ENCODE data around the gene LIPE. TPM values are rescaled to one million over a fixed set of nuclear protein-coding genes. Genes with fewer than 3 reads are reported as not detected.

LIPE gene
- total RNA-seq, 1 experiment from 2014 or later: 10.2 TPM

- TF ChIP-seq, protein P1, sequence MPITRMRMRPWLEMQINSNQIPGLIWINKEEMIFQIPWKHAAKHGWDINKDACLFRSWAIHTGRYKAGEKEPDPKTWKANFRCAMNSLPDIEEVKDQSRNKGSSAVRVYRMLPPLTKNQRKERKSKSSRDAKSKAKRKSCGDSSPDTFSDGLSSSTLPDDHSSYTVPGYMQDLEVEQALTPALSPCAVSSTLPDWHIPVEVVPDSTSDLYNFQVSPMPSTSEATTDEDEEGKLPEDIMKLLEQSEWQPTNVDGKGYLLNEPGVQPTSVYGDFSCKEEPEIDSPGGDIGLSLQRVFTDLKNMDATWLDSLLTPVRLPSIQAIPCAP (CRISPR knock-in tag; IDR thresholded peaks at IDR 0.05): no peak
- TF ChIP-seq MXD4 (CRISPR knock-in tag; IDR thresholded peaks at IDR 0.05; ENCODE audit: borderline replicate concordance) (no peak), MYBL2 (CRISPR knock-in tag; IDR thresholded peaks at IDR 0.05) (peak; percentile 41; the same call in 1 of the 2 replicates), ZNF425 (CRISPR knock-in tag; conservative IDR thresholded peaks at IDR 0.05) (no peak), NFYB (CRISPR knock-in tag; conservative IDR thresholded peaks at IDR 0.05; ENCODE audit: low read depth) (peak; percentile 97), TCF7 (CRISPR knock-in tag; IDR thresholded peaks at IDR 0.05; ENCODE audit: low read depth) (no peak), ZNF232 (CRISPR knock-in tag; IDR thresholded peaks at IDR 0.05) (peak; percentile 70; the same call in 1 of the 2 replicates), HMGXB4 (CRISPR knock-in tag; IDR thresholded peaks at IDR 0.05) (peak; percentile 56; the same call in 1 of the 2 replicates), SP1 (CRISPR knock-in tag; conservative IDR thresholded peaks at IDR 0.05) (peak; percentile 92), ZNF281 (CRISPR knock-in tag; IDR thresholded peaks at IDR 0.05) (no peak), FOXP4 (CRISPR knock-in tag; IDR thresholded peaks at IDR 0.05) (peak; percentile 23; the same call in 1 of the 2 replicates), TP53 (CRISPR knock-in tag; IDR thresholded peaks at IDR 0.05) (no peak), ZNF317 (CRISPR knock-in tag; IDR thresholded peaks at IDR 0.05; ENCODE audit: borderline replicate concordance, low read depth) (no peak), ETV6 (CRISPR knock-in tag; IDR thresholded peaks at IDR 0.05) (peak; percentile 56; the same call in 1 of the 2 replicates), ELF4 (CRISPR knock-in tag; IDR thresholded peaks at IDR 0.05; ENCODE audit: low read depth) (no peak), GTF2I (CRISPR knock-in tag; conservative IDR thresholded peaks at IDR 0.05) (no peak), CREM (CRISPR knock-in tag; IDR thresholded peaks at IDR 0.05) (peak; percentile 73; the same call in 1 of the 2 replicates), ESRRA (CRISPR knock-in tag; IDR thresholded peaks at IDR 0.05; ENCODE audit: borderline replicate concordance) (no peak), NFATC4 (CRISPR knock-in tag; IDR thresholded peaks at IDR 0.05) (no peak)
- TF ChIP-seq, protein P2, sequence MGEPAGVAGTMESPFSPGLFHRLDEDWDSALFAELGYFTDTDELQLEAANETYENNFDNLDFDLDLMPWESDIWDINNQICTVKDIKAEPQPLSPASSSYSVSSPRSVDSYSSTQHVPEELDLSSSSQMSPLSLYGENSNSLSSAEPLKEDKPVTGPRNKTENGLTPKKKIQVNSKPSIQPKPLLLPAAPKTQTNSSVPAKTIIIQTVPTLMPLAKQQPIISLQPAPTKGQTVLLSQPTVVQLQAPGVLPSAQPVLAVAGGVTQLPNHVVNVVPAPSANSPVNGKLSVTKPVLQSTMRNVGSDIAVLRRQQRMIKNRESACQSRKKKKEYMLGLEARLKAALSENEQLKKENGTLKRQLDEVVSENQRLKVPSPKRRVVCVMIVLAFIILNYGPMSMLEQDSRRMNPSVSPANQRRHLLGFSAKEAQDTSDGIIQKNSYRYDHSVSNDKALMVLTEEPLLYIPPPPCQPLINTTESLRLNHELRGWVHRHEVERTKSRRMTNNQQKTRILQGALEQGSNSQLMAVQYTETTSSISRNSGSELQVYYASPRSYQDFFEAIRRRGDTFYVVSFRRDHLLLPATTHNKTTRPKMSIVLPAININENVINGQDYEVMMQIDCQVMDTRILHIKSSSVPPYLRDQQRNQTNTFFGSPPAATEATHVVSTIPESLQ (CRISPR knock-in tag; IDR thresholded peaks at IDR 0.05): no peak
- TF ChIP-seq, protein P3, sequence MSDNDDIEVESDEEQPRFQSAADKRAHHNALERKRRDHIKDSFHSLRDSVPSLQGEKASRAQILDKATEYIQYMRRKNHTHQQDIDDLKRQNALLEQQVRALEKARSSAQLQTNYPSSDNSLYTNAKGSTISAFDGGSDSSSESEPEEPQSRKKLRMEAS (CRISPR knock-in tag; IDR thresholded peaks at IDR 0.05): peak; percentile 67
- TF ChIP-seq, protein P4, sequence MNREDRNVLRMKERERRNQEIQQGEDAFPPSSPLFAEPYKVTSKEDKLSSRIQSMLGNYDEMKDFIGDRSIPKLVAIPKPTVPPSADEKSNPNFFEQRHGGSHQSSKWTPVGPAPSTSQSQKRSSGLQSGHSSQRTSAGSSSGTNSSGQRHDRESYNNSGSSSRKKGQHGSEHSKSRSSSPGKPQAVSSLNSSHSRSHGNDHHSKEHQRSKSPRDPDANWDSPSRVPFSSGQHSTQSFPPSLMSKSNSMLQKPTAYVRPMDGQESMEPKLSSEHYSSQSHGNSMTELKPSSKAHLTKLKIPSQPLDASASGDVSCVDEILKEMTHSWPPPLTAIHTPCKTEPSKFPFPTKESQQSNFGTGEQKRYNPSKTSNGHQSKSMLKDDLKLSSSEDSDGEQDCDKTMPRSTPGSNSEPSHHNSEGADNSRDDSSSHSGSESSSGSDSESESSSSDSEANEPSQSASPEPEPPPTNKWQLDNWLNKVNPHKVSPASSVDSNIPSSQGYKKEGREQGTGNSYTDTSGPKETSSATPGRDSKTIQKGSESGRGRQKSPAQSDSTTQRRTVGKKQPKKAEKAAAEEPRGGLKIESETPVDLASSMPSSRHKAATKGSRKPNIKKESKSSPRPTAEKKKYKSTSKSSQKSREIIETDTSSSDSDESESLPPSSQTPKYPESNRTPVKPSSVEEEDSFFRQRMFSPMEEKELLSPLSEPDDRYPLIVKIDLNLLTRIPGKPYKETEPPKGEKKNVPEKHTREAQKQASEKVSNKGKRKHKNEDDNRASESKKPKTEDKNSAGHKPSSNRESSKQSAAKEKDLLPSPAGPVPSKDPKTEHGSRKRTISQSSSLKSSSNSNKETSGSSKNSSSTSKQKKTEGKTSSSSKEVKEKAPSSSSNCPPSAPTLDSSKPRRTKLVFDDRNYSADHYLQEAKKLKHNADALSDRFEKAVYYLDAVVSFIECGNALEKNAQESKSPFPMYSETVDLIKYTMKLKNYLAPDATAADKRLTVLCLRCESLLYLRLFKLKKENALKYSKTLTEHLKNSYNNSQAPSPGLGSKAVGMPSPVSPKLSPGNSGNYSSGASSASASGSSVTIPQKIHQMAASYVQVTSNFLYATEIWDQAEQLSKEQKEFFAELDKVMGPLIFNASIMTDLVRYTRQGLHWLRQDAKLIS (CRISPR knock-in tag; IDR thresholded peaks at IDR 0.05; ENCODE audit: borderline replicate concordance): no peak
Measured at GRCh38 chr19:42396381-42397262, 30.6 kb downstream of the LIPE start (continued).
